Measurements from ENCODE around the gene GMPR2. TPM values are rescaled to one million over a fixed set of nuclear protein-coding genes. Genes with fewer than 3 reads are reported as not detected.

Gene GMPR2
- total RNA-seq, 1 donor from 2014 or later: 73.2 TPM

DNA sequence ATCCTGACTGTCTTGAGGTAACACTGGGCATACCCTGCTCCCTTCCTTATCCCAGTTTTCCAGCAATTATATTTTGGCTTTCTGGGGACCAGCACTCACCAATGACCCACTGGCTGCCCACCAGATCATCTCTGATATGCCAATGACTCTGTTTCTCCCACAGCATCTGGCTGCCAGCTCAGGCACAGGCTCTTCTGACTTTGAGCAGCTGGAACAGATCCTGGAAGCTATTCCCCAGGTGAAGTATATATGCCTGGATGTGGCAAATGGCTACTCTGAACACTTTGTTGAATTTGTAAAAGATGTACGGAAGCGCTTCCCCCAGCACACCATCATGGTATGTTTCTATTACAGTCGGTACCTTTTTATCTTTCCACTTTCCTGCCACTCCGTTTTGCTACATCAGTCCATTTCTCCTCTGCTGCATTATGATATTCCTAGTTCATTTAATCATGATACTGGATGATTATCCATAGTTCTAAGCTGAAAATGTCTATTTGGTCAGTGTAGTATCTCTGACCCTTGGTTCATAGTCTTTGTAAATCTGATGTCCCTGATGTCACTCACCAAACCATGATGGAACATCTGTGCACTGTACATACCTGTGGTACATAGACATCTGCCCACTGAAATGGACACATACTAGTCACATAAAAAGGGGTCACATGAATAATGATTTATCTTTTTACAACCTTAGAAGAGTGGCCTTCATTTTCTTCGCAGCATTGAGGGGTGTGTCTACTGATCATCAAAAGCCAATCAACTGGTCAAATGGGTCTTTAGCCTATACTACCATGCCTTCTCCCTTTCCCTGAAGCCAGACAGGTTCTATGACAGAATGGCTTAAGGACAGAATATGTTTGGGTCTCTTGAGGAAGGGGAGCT is 3.3 kb downstream of the GMPR2 start:
- H3K4me3 ChIP-seq: no peak overlapping the region
- ATAC-seq (no peak), DNase-seq (no peak)
- intact Hi-C loops (cut with DNase I): no loop called here
- peaks cover 60% of the 10 kb centered on the region for H3K36me3 ChIP-seq
- no peaks in the 10 kb centered on the region for H3K27me3 ChIP-seq
- peaks cover 46% of the 10 kb centered on the region for H3K4me1 ChIP-seq
- H3K9me3 ChIP-seq: no peaks in the 10 kb centered on the region
- no peak overlapping the region for H3K27ac ChIP-seq
- TF ChIP-seq, protein P1, sequence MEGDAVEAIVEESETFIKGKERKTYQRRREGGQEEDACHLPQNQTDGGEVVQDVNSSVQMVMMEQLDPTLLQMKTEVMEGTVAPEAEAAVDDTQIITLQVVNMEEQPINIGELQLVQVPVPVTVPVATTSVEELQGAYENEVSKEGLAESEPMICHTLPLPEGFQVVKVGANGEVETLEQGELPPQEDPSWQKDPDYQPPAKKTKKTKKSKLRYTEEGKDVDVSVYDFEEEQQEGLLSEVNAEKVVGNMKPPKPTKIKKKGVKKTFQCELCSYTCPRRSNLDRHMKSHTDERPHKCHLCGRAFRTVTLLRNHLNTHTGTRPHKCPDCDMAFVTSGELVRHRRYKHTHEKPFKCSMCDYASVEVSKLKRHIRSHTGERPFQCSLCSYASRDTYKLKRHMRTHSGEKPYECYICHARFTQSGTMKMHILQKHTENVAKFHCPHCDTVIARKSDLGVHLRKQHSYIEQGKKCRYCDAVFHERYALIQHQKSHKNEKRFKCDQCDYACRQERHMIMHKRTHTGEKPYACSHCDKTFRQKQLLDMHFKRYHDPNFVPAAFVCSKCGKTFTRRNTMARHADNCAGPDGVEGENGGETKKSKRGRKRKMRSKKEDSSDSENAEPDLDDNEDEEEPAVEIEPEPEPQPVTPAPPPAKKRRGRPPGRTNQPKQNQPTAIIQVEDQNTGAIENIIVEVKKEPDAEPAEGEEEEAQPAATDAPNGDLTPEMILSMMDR (IDR thresholded peaks at IDR 0.05): no peak

DNA sequence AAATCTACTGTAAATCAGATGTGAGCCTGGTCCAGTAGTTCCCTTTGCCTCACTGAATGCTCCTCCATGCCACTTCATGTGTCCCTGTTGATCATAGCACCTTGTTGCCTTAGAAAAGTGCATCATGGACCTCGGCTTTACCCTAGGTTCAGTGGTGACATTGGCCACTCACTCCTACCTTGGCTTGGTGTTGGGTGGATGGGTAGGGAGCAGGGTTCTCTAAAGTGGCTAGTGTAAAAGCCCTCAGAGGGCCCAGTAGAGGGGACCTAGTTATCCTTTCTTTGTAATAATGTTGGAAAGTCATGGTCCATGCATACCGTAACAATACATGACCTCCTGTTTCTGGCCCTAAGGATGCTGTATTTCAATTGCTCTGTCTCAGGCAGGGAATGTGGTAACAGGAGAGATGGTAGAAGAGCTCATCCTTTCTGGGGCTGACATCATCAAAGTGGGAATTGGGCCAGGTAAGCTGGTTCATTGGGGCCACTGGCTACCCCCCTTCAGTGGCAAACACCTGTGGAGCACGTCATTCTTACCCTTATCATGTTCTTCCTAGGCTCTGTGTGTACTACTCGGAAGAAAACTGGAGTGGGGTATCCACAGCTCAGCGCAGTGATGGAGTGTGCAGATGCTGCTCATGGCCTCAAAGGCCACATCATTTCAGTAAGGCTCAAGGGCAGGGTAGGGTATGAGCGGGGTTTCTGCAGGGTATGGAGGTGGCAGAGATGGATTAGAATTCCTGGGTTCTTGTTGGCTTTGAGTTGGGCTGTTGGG is 4.1 kb downstream of the GMPR2 start:
- TF ChIP-seq, protein P1 (IDR thresholded peaks at IDR 0.05): no peak
- Histone ChIP-seq H3K36me3 (peaks cover 63% of the 10 kb centered on the region), H3K9me3 (no peaks in the 10 kb centered on the region), H3K27ac (no peak overlapping the region), H3K4me3 (no peak overlapping the region), H3K27me3 (no peaks in the 10 kb centered on the region), H3K4me1 (peaks cover 49% of the 10 kb centered on the region)
- intact Hi-C loops (cut with DNase I): no loop called here
- ATAC-seq: no peak
- DNase-seq: no peak

DNA sequence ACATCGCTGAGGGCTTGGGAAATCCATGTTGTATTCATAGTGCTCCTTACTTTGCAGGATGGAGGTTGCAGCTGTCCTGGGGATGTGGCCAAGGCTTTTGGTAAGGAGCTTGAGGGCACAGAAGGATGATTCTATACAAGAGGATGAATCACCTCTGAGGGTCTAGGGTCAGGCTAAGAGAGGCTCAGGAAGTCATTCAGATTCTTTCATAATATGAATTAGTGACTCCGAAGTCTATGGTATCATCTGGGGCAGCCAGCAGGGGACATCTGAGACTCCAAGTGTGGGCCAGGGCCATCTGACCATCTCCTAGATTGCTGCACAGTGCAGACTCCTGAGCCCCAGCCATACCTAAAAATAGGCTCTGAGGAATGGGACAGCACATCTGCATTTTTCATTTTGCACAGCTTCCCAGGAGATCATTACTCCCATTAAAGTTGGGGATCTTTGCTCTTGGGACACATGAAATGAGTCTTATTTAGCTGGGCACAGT is 4.8 kb downstream of the GMPR2 start:
- Histone ChIP-seq H3K27ac (no peak overlapping the region), H3K4me1 (peaks cover 49% of the 10 kb centered on the region), H3K9me3 (no peaks in the 10 kb centered on the region), H3K27me3 (no peaks in the 10 kb centered on the region), H3K4me3 (no peak overlapping the region), H3K36me3 (peaks cover 63% of the 10 kb centered on the region)
- DNase-seq: no peak
- ATAC-seq: no peak
- intact Hi-C loops (cut with DNase I): no loop called here
- TF ChIP-seq, protein P1 (IDR thresholded peaks at IDR 0.05): no peak

DNA sequence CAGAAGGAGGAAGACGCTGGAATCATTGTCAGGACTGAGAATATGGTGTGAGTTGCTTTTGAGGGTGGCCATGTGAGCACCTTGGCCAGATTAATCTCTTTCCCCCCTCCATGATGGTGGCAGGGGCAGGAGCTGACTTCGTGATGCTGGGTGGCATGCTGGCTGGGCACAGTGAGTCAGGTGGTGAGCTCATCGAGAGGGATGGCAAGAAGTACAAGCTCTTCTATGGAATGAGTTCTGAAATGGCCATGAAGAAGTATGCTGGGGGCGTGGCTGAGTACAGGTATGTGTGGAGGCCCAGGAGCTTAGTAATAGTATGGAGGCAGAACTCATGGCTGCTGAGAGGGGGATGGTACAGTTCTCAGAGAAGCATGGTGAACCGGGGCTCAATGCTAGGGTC is 5.4 kb downstream of the GMPR2 start:
- Histone ChIP-seq H3K27me3 (no peaks in the 10 kb centered on the region), H3K4me3 (no peak overlapping the region), H3K9me3 (no peaks in the 10 kb centered on the region), H3K4me1 (peaks cover 48% of the 10 kb centered on the region), H3K36me3 (peaks cover 63% of the 10 kb centered on the region), H3K27ac (no peak overlapping the region)
- DNase-seq: no peak
- ATAC-seq: no peak
- intact Hi-C loops (cut with DNase I): no loop called here
- TF ChIP-seq, protein P1 (IDR thresholded peaks at IDR 0.05): no peak

DNA sequence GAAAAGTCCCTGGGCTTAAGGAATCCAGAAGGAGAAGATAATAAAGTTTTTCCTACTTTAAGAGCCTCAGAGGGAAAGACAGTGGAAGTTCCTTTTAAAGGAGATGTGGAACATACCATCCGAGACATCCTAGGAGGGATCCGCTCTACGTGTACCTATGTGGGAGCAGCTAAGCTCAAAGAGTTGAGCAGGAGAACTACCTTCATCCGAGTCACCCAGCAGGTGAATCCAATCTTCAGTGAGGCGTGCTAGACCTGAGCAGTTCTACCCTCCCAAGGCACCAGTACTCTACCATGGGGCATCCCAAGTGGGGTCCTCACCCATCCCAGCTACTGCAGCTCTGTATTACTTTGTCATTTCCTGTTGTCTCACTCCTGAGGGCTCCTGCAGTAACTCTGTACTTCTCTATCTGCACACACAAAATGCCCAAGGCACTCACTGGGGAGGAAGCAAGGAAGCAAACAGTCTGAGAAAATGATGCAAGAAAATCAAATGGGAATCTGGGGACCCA is 5.9 kb downstream of the GMPR2 start:
- H3K27me3 ChIP-seq: no peaks in the 10 kb centered on the region
- peaks cover 47% of the 10 kb centered on the region for H3K4me1 ChIP-seq
- H3K9me3 ChIP-seq: no peaks in the 10 kb centered on the region
- H3K27ac ChIP-seq: no peak overlapping the region
- no peak overlapping the region for H3K4me3 ChIP-seq
- H3K36me3 ChIP-seq: peaks cover 63% of the 10 kb centered on the region
- ATAC-seq: no peak
- TF ChIP-seq, protein P1 (IDR thresholded peaks at IDR 0.05): no peak
- intact Hi-C loops (cut with DNase I): no loop called here
- no peak for DNase-seq

All from upper lobe of right lung (tissue), 1 donor.